ENCODE data around the gene CMPK1.

DNA sequence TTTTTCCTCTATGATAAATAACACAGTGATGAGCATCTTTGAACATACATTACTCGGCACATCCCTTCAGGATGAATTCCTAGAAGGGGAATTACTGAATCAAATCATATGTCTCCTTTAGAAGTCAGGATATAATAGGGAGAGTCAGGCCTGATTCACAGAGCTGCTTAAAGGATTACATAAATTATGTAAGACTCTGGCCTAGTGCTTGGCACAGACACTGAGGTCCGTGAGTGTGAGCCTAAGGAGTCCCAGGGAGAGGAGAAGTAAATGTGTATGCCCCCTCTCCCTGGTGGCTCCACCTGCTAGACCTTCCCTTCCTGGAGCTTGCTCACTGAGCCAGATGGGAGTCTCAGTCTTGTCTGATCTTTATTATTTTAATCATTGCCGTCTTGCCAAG, 73.9 kb downstream of the CMPK1 start:
- no peak for TF ChIP-seq EP300 (IDR thresholded peaks at IDR 0.05)
- TF ChIP-seq, protein P1, sequence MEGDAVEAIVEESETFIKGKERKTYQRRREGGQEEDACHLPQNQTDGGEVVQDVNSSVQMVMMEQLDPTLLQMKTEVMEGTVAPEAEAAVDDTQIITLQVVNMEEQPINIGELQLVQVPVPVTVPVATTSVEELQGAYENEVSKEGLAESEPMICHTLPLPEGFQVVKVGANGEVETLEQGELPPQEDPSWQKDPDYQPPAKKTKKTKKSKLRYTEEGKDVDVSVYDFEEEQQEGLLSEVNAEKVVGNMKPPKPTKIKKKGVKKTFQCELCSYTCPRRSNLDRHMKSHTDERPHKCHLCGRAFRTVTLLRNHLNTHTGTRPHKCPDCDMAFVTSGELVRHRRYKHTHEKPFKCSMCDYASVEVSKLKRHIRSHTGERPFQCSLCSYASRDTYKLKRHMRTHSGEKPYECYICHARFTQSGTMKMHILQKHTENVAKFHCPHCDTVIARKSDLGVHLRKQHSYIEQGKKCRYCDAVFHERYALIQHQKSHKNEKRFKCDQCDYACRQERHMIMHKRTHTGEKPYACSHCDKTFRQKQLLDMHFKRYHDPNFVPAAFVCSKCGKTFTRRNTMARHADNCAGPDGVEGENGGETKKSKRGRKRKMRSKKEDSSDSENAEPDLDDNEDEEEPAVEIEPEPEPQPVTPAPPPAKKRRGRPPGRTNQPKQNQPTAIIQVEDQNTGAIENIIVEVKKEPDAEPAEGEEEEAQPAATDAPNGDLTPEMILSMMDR (IDR thresholded peaks at IDR 0.05) = no peak
